ENCODE data around the gene UBA1. TPM values are rescaled to one million over a fixed set of nuclear protein-coding genes. Genes with fewer than 3 reads are reported as not detected.
A peak's percentile ranks its signal among the peaks of the same experiment; 100 is the strongest.

The UBA1 gene
- total RNA-seq, 1 experiment from 2014 or later: 275 TPM

DNA sequence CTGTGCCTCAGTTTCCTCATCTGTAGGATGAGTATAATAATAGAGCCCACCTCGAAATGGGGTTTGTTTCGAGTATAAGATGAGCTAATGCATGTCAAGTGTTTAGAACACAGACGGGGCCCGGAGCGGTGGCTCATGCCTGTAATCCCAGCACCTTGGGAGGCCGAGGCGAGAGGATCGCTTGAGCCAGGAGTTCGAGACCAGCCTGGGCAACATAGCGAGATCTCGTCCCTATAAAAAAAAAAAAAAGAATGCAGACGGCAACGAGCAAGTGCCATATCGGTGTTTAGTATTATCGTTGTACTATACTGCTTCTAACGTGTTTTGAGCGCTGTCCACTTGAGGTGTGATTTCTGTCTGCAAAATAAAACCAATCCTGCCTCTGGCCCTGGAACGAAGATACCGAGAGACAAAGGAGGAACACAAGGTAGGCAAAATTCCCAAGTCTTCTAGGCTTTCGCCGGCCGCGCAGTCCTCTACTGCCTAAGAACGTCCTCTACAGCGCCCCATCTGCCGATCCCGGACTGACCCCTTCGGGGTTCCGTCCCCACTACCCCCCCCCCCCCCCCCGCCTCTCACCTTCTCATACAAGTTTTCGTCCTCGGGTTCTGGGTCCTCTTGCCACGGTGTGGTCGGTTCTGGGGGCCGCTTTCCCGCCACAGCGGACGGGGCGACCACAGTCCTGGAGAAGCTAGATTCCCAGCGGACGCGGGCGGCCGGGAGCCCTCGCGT, 49.6 kb upstream of the UBA1 start:
- ChIA-PET RAD21 (ENCODE audit: low non-redundant PET in 1 of 2, low total read pairs in 2 of 2, uncharacterized antibody in 2 of 2, unreplicated experiment in 2 of 2) (no interaction called here), POLR2A (interaction anchor here (0.7 to 1.5 kb wide), 4 partner anchors 9 to 348 kb away, joined by 3 to 12 read pairs (median 7); no protein-coding TSS in a partner anchor), CTCF (interaction anchor here (1.2 to 1.9 kb wide), 7 partner anchors 8 to 111 kb away, joined by 3 to 14 read pairs (median 4); no protein-coding TSS in a partner anchor)
- peaks cover 55% of the 10 kb centered on the region for H3K79me2 ChIP-seq (ENCODE audit: insufficient read depth, low read length)
- no peaks in the 10 kb centered on the region for H3K27me3 ChIP-seq (ENCODE audit: insufficient read depth, low read length)
- BruUV-seq (replicated peaks): TSS peak; percentile 78
- TF ChIP-seq YY1 (IDR thresholded peaks at IDR 0.05; ENCODE audit: extremely low read depth, insufficient replicate concordance, low read depth, low read length) (no peak), ZNF274 (IDR thresholded peaks at IDR 0.05; ENCODE audit: low read depth, low read length) (no peak), ZFX (IDR thresholded peaks at IDR 0.05) (no peak), POLR2A (IDR thresholded peaks at IDR 0.05; ENCODE audit: borderline replicate concordance, extremely low read depth, insufficient read depth, insufficient read length) (no peak), RAD21 (IDR thresholded peaks at IDR 0.05; ENCODE audit: low read depth) (no peak), EGR1 (IDR thresholded peaks at IDR 0.05; ENCODE audit: low read depth) (no peak), TCF7L2 (IDR thresholded peaks at IDR 0.05; ENCODE audit: borderline replicate concordance, extremely low read depth, insufficient read depth, insufficient read length) (no peak), SP1 (IDR thresholded peaks at IDR 0.05; ENCODE audit: low read depth) (no peak), FOSL1 (IDR thresholded peaks at IDR 0.05; ENCODE audit: low read depth) (no peak), JUND (IDR thresholded peaks at IDR 0.05) (no peak), EZH2phosphoT487 (IDR thresholded peaks at IDR 0.05; ENCODE audit: borderline replicate concordance) (no peak), CBX3 (IDR thresholded peaks at IDR 0.05; ENCODE audit: low read depth) (no peak), EZH2 (IDR thresholded peaks at IDR 0.05) (no peak)
- TF ChIP-seq, protein P1, sequence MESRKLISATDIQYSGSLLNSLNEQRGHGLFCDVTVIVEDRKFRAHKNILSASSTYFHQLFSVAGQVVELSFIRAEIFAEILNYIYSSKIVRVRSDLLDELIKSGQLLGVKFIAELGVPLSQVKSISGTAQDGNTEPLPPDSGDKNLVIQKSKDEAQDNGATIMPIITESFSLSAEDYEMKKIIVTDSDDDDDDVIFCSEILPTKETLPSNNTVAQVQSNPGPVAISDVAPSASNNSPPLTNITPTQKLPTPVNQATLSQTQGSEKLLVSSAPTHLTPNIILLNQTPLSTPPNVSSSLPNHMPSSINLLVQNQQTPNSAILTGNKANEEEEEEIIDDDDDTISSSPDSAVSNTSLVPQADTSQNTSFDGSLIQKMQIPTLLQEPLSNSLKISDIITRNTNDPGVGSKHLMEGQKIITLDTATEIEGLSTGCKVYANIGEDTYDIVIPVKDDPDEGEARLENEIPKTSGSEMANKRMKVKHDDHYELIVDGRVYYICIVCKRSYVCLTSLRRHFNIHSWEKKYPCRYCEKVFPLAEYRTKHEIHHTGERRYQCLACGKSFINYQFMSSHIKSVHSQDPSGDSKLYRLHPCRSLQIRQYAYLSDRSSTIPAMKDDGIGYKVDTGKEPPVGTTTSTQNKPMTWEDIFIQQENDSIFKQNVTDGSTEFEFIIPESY (IDR thresholded peaks at IDR 0.05; ENCODE audit: extremely low read depth, insufficient replicate concordance, low read length): no peak
- peak overlapping the region; percentile 65 to 77 for H3K4me3 ChIP-seq (replicated peaks in 1 of 2; ENCODE audit: low read depth in 1 of 2, low read length in 2 of 2)
- intact Hi-C loops (cut with micrococcal nuclease): no loop called here
- H3K36me3 ChIP-seq (ENCODE audit: control insufficient read depth in 1 of 2, insufficient read depth in 2 of 2, low read length in 2 of 2): no peaks in the 10 kb centered on the region; a peak in 1 of 4 replicates
- no peaks in the 10 kb centered on the region for H4K20me1 ChIP-seq (ENCODE audit: insufficient read depth)
- H3K4me1 ChIP-seq (ENCODE audit: control insufficient read depth in 1 of 2, insufficient read depth in 2 of 2, low read length in 2 of 2): peaks cover 0 to 13% of the 10 kb centered on the region in 2 experiments; a peak in 2 of 4 replicates
- no peaks in the 10 kb centered on the region for H3K9me2 ChIP-seq (ENCODE audit: insufficient read depth)
- DNase-seq (ENCODE audit: low read depth, low spot score) (no peak), ATAC-seq (peak; percentile 29)
- peak overlapping the region; percentile 79 for H3K27ac ChIP-seq (ENCODE audit: low read depth, low read length)
- H3K4me2 ChIP-seq (ENCODE audit: low read length): peak overlapping the region; percentile 89
- no peaks in the 10 kb centered on the region for H3K9me3 ChIP-seq (ENCODE audit: control insufficient read depth in 1 of 2, insufficient read depth in 1 of 2, low read depth in 1 of 2, low read length in 2 of 2)
- H3K9ac ChIP-seq (ENCODE audit: low read length): peak overlapping the region; percentile 84
- H2AFZ ChIP-seq (ENCODE audit: low read depth, low read length, poor library complexity, severe bottlenecking): no peak overlapping the region
